ENCODE results near the gene RSPO3. TPM values are rescaled to one million over a fixed set of nuclear protein-coding genes. Genes with fewer than 3 reads are reported as not detected.
A peak's percentile ranks its signal among the peaks of the same experiment; 100 is the strongest.

Gene RSPO3
- total RNA-seq, 1 experiment from 2014 or later = 0.11 TPM

DNA sequence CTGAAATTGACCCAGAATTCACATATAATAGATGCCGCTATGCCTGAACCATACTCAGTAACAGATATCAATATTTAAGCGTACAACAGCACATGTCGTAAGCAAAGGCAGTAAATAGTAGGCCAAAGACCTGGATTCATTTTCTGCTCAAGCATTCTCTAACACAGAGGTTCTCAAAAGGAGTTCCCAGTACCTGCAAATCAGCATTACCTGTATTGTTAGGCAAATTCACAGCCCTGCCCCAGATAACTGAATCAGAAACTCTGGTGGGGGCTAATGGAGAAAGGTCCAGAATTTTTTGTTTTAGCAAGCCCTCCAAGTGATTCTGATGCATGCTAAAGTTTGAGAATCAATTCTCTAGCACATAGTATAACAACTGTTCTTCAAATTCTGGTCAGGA lies 36.0 kb downstream of the RSPO3 start:
- DNase-seq (ENCODE audit: low read depth) = no peak

DNA sequence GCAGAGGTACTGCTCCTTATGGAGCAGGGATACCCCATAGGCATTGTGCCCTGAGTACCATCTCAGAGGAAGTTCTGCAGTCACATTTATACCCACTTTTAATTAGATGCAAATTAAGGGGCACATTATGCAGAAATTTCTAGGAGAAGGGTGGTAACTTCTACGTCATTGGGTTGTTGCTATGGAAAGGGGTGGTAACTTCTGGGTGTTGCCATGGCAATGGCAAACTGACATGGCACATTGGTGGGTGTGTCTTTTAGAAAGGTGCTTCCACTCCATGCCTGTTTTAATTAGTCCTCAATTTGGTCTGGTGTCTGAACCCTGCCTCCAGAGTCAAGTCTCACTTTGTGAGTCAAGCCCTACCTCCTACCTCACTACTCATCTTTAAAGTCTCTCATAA lies 42.0 kb downstream of the RSPO3 start:
- no peak for DNase-seq (ENCODE audit: low read depth)

DNA sequence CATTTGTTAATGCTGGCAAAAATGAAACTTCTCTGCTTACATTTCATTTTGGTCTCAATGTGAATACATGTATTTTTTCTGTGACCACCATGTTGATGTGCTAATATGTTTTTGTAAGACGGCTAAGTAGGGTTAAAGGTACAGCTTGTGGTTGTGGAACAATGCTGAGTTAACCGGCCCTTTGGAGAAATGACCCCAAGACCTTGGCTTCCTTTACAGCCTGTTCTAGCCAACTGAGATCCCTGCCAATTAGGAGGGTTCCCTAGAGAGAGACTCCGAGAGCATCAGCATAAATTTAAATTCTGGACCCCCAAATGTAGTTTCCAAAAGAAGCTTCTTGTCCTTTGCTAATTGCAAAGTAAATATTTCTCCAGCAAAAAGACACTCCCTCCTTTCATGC lies 44.4 kb downstream of the RSPO3 start:
- no peak for DNase-seq (ENCODE audit: low read depth)

DNA sequence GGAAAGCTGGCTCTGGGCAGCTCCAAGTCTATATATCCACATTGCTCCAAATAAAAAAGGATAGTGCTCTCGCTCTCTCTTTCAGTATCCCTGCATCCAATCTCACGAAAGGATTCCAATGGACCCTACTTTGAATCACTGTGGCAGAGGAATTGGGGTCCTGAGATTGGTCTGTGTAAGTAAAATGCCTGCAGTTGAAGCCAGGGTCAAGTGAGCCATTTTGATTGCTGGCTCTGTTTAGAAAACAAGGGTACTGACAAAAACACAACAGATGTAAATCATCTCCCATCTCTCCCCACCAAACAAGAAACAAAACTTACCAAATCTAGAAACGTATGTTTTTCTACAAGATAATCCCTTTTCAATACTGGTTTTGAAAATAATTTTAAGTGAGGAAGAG lies 45.6 kb downstream of the RSPO3 start:
- DNase-seq (ENCODE audit: low read depth) = no peak

DNA sequence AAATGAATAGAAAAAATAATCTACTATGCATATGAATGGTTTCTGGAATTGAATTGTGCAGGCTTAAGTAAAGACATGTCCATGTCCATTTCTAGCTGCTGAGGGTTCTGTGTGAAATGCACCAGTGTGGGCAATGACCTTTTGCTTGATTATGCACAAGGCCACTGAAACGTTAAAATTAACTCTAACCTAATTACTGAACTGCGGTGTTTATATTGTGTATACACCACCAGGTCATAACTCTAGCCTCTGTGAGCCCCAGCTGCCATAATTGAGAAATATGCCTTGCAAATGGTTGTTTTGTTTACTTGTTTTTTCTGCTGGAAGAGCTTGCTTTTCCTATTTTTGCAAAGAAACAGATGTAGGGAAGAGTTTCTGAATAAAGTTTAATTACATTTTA lies 46.1 kb downstream of the RSPO3 start:
- no peak for DNase-seq (ENCODE audit: low read depth)

DNA sequence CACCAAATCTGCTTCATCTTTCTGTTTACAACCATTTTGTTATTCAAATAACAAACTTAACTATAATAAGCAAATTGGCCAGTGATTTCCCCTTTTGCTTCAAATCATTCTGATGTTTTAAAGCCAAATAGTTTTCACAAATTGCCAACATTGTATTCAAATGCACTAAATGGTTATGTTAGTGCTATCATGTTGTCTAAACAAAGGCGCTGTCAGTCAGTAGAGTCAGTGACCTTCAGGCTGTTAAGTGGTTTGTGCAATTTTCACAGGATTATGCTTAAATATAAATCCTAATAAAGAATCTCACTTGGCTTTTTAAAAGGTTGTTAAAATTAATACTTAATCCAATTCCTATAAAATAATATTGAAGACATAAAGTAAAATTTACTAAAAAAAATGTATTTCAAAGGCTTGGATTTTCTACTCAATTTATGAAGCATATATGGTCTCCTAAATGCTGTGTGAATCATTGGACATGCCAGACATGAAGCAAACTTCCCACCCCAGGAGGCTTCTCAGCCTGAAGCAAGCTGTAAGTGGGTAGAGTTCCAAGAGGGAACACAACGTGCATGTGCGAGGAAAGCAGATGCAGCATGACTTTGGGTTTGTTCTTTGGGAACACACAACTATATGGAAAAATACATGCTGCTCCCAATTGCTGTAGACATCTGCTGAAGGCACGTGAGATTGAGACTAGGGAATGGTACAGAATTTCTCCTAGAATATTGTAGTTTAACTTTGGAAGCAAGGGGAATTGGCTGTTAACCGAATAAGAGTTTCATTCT lies 54.9 kb downstream of the RSPO3 start:
- no peak for DNase-seq (ENCODE audit: low read depth)

DNA sequence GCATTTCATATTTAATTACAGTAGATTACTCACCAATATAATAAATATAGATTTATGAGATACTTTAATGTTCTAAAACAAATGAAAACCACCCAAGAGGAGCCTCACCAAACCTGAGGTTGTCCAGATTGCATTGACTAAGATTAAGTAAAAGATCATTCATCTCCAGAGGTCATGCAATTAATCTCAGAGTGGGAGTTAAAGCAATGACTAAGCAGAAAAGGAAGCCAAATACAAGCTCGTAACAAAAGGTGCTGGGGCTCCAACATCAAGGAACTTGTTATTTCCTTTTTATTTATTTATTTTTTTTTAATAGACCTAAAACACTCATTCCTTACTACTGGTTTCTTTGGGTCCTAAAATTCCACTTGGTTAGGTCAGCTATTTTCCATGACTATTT lies 57.7 kb downstream of the RSPO3 start:
- DNase-seq (ENCODE audit: low read depth) = no peak

DNA sequence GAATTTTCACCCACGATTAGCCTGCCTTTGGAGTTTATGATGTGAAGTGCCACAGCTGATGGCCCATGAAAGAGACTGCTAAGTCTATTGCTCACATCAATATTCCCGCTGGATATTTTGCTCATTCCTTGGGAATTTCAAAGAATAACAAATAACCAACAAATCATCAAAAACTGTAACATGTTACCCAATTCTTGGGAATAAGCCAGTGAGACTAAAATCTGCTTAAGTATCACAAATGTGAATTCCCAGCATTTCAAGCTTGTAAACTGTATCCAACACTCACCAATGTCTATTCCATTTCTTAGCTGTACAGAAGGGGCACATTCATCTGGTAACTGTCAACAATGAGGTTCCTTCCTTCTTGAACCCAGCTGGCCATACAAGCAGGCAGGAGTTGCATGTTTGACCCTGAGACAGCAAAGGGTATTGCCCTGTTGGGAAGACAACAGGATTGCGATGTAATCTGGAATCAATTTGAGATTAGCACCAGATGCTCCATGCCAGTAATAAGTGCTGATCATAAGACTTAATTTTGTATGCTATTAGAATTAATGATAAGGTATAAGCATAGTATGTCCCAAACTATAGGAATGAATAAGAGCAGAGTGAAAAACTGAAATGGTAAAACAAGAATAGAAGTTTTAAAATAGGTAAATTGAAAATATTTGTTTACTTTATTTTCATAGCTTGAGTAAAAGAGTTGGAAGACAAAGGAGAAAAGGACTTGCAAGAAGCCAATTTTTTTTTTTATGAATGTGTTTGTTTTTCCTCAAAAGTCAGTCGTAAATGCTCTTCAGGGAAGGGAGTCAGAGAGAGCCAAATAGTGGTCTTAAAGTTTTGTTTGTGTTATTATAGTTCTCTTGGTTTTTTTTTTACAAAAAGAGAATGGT lies 58.8 kb downstream of the RSPO3 start:
- no peak for DNase-seq (ENCODE audit: low read depth)

DNA sequence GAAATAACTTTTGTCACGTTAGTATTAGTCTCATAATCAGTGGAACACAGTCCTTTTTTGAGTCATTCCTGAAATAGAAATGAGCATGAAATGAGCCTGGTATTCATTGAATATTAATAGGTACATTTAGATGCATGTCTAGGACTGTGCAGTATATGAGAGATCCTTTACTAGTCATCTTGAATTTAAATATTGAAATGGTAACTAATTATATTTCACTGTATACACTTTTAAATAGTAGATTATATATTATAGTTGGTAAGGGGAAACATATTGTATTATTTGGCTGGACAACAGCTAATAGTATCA lies 59.4 kb downstream of the RSPO3 start:
- DNase-seq (ENCODE audit: low read depth) = no peak

DNA sequence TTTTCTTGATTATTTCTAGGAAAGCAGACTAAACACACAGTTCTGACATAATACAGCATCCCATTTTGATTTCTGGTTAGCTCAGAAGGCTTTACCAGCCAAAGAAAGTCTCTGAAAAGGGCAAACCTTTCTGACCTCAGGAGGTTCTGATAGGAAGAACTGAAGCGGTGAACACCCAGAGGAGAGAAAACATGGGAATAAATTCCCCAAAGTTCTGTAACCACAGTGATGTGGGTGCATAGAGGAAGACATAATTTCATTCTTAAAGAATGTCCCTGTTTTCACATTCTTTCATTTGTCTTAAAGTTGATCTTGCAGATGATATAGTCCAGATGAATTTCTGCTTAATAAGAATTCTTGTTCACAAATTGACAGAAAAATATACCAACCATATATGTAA lies 60.3 kb downstream of the RSPO3 start:
- no peak for DNase-seq (ENCODE audit: low read depth)

DNA sequence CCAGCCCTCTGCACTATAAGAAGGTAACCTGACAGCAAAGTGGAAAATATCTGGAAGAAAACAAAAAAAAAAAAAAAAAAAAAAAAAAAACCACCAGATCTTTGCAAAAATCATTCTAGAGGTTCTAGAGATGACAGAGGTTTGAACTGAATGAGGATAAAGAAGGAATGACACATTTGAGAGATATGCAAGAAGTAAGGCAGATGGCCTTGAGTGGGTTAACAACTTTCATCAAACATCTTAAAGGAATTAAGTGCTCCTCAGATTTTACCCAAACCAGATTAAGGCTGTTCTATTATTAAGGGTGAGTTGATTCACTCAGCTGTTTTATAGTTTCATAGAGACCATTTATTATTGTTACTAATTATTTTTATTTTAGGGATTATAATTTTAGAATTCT lies 62.0 kb downstream of the RSPO3 start:
- DNase-seq (ENCODE audit: low read depth) = no peak

DNA sequence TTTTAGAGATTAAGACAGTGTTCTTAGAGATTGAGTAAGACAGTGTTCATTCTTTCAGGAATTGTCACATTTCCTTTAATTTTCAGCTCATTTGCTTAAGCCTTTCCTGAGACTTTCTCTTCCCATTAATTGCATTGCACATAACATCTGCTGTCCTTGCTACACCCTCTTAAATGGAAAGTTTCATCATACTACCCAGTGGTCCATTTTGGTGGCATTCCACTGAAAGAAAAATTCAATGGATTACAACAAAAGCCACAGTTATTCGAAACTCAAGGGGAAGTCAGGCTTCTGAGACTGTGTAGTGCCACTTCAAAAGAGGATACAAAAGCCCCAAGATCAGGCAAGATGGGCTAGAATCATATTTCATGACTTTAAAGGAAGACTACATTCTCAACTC lies 64.0 kb downstream of the RSPO3 start:
- DNase-seq (ENCODE audit: low read depth) = no peak

DNA sequence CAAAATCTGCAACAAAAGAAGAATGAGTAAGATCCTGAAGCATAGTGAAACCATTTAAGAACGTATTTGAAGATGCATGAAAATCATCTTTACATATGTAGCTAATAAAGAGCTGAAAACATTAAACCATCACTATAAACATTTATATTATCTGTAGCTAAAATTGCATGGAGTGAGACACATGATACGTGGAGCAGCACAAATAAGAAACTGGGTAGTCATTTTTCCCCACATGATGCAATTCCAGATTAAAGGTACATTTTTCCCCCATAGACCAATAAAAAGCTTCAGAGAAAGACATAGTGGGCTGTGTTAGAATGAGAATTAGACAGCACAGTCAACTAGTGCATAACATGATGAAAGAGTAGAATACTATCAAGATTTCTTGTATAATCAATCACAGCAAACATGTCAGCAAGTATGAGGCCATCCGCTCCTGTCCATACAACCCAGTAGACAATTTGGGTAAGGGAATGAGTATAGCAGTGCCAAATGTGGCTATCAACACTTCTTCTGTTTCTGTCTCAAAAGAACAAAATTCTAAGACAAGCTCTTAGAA lies 67.0 kb downstream of the RSPO3 start:
- DNase-seq (ENCODE audit: low read depth) = no peak

DNA sequence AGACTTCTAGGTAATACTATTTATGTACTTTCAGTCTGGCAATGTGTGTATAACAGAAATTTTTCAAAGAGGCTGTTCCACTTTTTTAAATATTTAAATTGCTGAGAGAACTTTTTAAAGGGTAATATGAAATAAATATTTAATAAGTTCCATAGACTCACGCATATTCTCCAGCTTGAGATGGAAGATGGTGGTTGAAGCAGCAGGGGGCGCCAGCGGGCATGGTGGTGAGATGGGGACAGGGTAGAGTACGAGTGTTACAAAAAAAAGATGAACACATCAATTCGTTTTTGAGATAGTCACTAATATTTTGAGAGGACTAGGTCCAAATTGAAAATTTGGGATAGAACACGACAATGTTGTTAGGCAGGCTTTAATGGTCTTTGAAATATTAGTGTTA lies 68.4 kb downstream of the RSPO3 start:
- no peak for DNase-seq (ENCODE audit: low read depth)

DNA sequence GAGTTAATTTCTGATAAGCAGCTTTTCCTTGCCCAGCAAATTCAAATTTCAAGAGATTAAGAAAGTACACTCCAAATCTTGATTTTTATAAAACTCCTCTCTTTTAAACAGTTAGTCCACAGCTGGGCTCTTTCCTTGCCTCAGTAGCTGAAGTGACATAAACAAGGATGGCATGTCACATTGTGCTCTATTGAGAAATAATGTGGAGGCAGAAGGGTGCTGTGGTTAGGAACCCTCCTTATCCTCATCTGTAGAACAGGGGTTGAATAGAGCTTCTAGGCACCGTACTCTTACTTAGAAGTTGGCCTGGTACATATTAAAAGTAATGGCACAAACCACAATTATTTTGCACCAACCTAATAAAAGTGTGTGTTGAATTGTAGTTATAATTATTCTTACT lies 70.3 kb downstream of the RSPO3 start:
- no peak for DNase-seq (ENCODE audit: low read depth)

DNA sequence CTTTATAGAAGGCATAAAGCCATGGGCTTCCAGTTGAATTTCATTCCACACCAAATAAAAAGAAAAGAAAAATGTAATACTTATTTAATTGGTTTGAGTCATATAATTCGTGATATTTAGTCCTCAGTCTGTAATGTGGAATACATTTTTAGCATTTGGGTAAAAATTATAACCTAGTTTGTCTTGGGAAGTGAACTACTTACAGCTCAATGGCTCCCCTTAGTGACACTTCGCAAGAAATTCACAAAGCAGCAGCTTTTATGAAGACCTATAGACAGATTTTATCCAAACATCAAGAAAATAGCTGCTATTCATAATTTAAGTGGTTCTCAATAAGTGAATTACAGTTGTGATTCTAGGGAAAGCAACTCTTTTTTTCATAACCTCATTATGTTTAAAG lies 72.1 kb downstream of the RSPO3 start:
- DNase-seq (ENCODE audit: low read depth) = no peak

DNA sequence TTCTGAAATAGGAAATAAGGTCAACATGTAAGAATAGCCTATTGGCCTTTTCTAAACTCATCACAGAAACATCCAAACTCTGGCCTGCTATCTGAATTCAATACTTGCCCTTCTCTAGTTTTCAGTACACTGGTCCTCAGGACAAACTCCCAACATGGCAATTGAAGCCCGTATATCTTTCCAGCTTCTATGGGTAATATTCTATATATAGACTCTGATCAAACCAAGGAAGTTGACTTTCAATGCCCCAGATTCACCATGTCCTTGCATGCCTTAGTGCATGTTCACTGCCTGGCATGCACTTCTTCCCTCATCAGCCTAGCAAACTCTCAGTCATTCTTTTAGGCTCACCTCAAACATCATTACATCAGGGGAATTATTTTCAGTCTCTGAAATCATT lies 73.2 kb downstream of the RSPO3 start:
- peak; percentile 24 for DNase-seq (ENCODE audit: low read depth)

DNA sequence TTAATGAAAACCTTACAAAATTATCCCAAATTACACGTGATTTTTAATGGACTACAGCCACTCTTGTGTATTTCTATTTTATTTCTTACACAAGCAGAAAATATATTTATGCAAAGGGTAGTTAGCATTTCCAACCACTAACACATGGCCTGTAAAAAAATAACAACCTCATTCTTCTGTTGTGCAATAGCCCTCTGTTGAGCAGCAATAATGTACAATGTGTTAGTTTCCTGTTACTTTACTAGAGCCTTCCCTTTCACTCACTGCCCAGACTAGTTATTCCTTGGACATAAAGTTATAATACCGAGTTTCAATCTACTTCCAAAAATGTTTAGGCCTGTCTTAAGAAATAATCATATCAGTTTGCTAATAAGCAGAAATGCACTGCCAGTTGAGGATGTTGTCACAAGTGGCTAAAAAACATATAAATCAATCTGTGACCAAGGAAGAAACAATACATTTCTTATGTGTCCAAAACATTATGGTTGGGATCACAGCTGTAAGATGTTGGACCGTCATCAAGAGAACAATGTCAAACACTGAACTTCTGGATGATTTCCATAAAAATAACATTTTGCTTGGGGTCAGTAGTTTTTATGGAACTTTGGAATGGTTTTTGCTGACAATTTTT lies 74.6 kb downstream of the RSPO3 start:
- DNase-seq (ENCODE audit: low read depth) = no peak

DNA sequence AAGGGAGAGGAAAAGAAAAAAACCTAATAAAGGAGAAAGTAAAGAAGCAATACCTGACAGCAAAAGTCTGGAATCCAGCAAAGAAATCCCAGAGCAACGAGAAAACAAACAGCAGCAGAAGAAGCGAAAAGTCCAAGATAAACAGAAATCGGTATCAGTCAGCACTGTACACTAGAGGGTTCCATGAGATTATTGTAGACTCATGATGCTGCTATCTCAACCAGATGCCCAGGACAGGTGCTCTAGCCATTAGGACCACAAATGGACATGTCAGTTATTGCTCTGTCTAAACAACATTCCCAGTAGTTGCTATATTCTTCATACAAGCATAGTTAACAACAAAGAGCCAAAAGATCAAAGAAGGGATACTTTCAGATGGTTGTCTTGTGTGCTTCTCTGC lies 77.4 kb downstream of the RSPO3 start:
- no peak for DNase-seq (ENCODE audit: low read depth)

DNA sequence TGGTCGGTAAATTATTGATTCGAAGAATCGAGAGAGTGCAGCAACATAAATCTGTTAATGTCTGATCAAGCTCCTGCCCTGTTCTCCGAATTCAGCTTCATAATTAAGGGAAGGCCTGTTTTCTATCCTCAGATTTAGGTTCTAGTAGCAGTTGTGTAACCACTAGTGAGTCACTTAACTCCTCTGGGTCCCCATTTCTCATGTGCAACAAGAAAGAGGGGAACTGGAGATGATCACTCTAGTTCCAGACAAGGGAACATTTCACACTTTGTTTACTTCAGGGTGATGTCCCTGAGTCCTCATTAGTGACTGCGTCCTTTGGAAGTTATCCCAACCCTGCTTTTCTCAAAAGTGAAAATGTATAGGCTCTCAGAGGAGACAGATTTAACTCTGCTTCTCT lies 80.1 kb downstream of the RSPO3 start:
- DNase-seq (ENCODE audit: low read depth) = no peak

DNA sequence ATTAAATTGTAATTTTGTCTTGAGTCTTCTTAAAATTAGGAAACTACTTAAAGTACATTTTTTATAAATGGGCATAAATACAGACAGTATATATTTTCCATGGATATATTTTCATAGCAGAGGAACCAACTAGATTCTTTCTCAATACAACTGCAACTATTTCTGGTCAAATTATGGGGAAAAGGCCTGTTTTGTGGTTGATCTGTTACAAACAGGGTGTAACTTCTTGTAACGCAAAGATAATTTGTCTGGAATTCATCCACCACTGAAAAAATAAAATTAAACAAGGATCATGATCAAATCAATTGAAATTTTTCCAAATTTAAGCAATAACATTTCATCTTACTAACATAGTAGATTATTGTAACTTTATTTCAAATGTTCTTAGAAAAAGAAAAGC lies 81.0 kb downstream of the RSPO3 start:
- DNase-seq (ENCODE audit: low read depth) = no peak

DNA sequence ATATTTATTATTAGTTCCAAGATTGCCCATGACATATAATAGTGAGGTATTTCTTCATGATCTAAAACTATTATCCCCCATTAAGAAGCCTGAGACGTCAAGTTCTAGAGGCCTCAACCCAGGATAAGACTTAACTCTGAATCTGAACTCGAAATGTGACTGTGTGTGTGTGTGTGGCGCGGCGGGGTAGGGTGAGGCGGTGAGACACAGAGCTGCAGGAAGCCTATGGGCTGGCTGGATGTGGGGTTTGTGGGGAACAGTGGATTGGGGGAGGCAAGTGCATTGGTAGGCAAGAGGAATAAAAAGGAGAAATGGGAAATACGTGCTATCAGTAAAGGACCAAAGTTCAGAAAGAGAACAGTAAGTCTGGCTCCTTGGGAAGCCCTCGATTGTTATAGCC lies 81.6 kb downstream of the RSPO3 start:
- DNase-seq (ENCODE audit: low read depth) = no peak
